Spleen (tissue), 7 donors: ENCODE data around the gene MC1R.

ENCODE experiments used
- CTCF ChIP-seq, 11 experiments: fragments of 200-600 bp in 7 of 11; fragments of 450-650 bp in 4 of 11; sonication (generic) in 4 of 11; IDR thresholded peaks in 8 of 11; conservative IDR thresholded peaks in 3 of 11; 1 replicate in 7 of 11; 2 replicates in 4 of 11; pipeline versions ENCODE4 v1.4.0 to v1.8.0; 2016 to 2021; ENCODE audit warnings: antibody characterized with exemption in 11 of 11, inconsistent platforms in 4 of 11, mild to moderate bottlenecking in 1 of 11
- POLR2A ChIP-seq, 3 donors: fragments of 450-650 bp; IDR thresholded peaks; one replicate each; pipeline ENCODE4 v1.5.1; 2017; ENCODE audit warnings: antibody characterized with exemption in 3 of 3, mild to moderate bottlenecking in 1 of 3
- donor health status: DM: no; HTN: no; CAD: no; lungs with moderate emphysema.
- donor health status: DM: no; HTN: no; CAD: no.
- donor health status: DM: no; HTN: no; CAD: no.

DNA sequence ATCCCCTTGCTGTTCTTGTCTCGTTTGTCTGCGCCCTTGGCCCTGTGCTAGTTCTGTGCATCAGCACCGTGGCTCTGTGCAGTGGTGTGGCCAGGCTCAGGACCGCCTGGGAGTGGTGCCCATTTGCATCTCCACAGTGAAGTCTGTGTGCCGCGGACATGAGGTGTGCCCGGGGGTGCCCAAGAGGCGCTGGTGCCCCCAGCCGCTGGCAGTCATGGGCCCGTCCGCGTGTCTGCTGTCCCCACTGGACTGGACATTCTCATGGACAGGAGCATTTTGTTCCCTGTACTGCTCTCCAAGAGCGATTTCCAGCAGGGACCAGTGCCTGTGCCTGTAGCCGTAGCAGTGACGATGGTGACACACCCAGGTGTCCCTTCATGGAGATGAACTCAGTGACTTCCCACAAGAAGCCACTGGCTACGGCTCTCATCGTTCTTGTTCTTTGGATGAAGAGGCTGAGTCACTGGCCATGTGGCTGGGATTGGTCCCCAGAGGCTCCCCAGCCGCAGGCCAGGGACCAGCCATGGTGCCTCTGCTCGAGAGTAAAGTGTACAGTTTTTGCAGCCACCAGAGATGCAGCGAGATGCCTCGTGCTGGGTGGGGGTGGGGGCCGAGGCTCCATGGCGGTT is 13.0 kb upstream of the MC1R start:
- TF ChIP-seq CTCF (IDR thresholded peaks at IDR 0.05 in 8 of 11, conservative IDR thresholded peaks at IDR 0.05 in 3 of 11) = no peak
- no peak for TF ChIP-seq POLR2A (IDR thresholded peaks at IDR 0.05)
